Forelimb muscle (tissue), 1 donor: Measurements from ENCODE around the gene ZNF236. TPM values are rescaled to one million over a fixed set of nuclear protein-coding genes. Genes with fewer than 3 reads are reported as not detected.

Experiments used
- DNase-seq: peaks from one replicate; pipeline ENCODE4 v3.0.0-alpha.2; 2013; ENCODE audit warnings: low read depth
- polyA plus RNA-seq: library from polyadenylated mRNA; unstranded; fragments of 120-200 nt; gene quantifications from one replicate; pipeline ENCODE4 v1.2.1, GENCODE V29; 2013; ENCODE audit not compliant: insufficient read length

The ZNF236 gene
- polyA plus RNA-seq, 1 donor = 5.9 TPM

GRCh38 chr18:76859474-76860339, 37.4 kb downstream of the ZNF236 start:
- no peak for DNase-seq

GRCh38 chr18:76860411-76860810, 38.1 kb downstream of the ZNF236 start:
- no peak for DNase-seq

- DNase-seq = no peak
These were observed 44.3 kb downstream of the ZNF236 start for GRCh38 chr18:76866666-76867065.

GRCh38 chr18:76873311-76873710, 51.0 kb downstream of the ZNF236 start:
- DNase-seq = no peak

GRCh38 chr18:76873713-76874112, 51.4 kb downstream of the ZNF236 start:
- DNase-seq = no peak

GRCh38 chr18:76874642-76875389, 52.5 kb downstream of the ZNF236 start:
- no peak for DNase-seq

- peak; percentile 11 for DNase-seq
These were observed 53.3 kb downstream of the ZNF236 start for GRCh38 chr18:76875390-76876325.

GRCh38 chr18:76878426-76878825, 56.1 kb downstream of the ZNF236 start:
- DNase-seq = no peak

- no peak for DNase-seq
These were observed 57.7 kb downstream of the ZNF236 start for GRCh38 chr18:76880026-76880425.

GRCh38 chr18:76881744-76882143, 59.4 kb downstream of the ZNF236 start:
- no peak for DNase-seq

GRCh38 chr18:76882146-76882545, 59.8 kb downstream of the ZNF236 start:
- no peak for DNase-seq

- DNase-seq = no peak
These were observed 62.6 kb downstream of the ZNF236 start for GRCh38 chr18:76885001-76885400.

GRCh38 chr18:76886112-76886511, 63.8 kb downstream of the ZNF236 start:
- no peak for DNase-seq

GRCh38 chr18:76889091-76889699, 66.8 kb downstream of the ZNF236 start:
- DNase-seq = no peak

- DNase-seq = no peak
These were observed 70.5 kb downstream of the ZNF236 start for GRCh38 chr18:76892832-76893231.

GRCh38 chr18:76894566-76895346, 72.4 kb downstream of the ZNF236 start:
- DNase-seq = no peak

GRCh38 chr18:76895498-76895897, 73.1 kb downstream of the ZNF236 start:
- DNase-seq = no peak

- DNase-seq = no peak
These were observed 74.3 kb downstream of the ZNF236 start for GRCh38 chr18:76896677-76897076.

GRCh38 chr18:76897257-76897656, 74.9 kb downstream of the ZNF236 start:
- no peak for DNase-seq

- no peak for DNase-seq
These were observed 81.0 kb downstream of the ZNF236 start for GRCh38 chr18:76903386-76903785.

- no peak for DNase-seq
These were observed 83.5 kb downstream of the ZNF236 start for GRCh38 chr18:76905821-76906220.
